LNCaP clone FGC (cell line): ENCODE data around the gene INPP5K.
"Not testable (repeated sequence)": the region's sequence is repeated elsewhere in the genome, so short reads cannot be mapped to it uniquely, and the experiment has no call there.

Experiments used
- DNase-seq: peaks from one replicate; pipeline ENCODE4 v3.0.0-alpha.2; 2011; ENCODE audit warnings: low read depth
- H3K4me3 ChIP-seq: 2 replicates; pipeline ENCODE4 v1.5.1; 2011; ENCODE audit warnings: mild to moderate bottlenecking, low read depth, low read length, control low read depth
- TF ChIP-seq, protein P1 (sequence below): IDR thresholded peaks from 2 replicates; pipeline ENCODE4 v1.5.1; 2012; ENCODE audit warnings: mild to moderate bottlenecking; ENCODE audit not compliant: control insufficient read depth, insufficient read depth; ENCODE audit errors: extremely low read depth

INPP5K gene

DNA sequence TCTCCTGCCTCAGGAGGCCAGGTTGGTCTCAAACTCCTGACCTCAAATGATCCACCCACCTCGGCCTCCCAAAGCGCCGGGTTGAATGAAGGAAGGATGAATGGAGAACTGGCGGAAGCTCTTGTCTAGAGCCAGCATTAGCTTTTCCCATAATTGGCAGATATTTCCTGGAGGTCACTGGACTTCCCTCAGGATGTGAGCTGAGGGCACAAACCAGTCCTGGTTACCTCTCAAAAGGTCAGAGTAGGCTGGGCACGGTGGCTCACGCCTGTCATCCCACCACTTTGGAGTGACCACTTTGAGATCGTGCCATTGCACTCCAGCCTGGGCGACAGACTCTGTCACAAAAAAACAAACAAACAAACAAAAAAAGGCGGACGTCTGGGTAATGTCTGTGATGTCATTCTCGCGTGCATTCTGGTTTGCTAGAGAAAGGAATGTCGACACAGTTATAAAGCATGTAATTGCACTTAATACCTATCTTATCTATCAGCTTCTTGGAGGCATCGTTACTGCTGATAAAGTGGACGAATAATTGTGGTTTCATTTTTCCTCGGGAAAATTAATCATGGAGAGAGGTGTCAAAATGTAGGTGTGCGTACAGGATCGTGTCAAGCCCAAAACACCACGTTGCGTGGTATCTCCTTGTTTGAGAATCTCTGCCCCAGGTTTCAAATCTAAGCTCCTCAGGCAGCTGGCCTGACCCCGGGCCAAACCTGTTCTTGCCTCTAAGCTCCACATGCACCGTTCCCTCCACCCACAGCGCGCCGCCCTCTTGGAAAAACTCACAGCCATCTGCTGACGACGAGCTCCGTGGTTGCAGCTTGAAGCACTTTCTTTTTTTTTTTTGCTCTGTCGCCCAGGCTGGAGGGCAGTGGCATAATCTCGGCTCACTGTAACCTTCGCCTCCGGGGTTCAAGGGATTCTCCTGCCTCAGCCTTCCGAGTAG is 54.0 kb downstream of the INPP5K start:
- DNase-seq: no peak
- H3K4me3 ChIP-seq: no peak overlapping the region
- TF ChIP-seq, protein P1, sequence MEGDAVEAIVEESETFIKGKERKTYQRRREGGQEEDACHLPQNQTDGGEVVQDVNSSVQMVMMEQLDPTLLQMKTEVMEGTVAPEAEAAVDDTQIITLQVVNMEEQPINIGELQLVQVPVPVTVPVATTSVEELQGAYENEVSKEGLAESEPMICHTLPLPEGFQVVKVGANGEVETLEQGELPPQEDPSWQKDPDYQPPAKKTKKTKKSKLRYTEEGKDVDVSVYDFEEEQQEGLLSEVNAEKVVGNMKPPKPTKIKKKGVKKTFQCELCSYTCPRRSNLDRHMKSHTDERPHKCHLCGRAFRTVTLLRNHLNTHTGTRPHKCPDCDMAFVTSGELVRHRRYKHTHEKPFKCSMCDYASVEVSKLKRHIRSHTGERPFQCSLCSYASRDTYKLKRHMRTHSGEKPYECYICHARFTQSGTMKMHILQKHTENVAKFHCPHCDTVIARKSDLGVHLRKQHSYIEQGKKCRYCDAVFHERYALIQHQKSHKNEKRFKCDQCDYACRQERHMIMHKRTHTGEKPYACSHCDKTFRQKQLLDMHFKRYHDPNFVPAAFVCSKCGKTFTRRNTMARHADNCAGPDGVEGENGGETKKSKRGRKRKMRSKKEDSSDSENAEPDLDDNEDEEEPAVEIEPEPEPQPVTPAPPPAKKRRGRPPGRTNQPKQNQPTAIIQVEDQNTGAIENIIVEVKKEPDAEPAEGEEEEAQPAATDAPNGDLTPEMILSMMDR: no peak

DNA sequence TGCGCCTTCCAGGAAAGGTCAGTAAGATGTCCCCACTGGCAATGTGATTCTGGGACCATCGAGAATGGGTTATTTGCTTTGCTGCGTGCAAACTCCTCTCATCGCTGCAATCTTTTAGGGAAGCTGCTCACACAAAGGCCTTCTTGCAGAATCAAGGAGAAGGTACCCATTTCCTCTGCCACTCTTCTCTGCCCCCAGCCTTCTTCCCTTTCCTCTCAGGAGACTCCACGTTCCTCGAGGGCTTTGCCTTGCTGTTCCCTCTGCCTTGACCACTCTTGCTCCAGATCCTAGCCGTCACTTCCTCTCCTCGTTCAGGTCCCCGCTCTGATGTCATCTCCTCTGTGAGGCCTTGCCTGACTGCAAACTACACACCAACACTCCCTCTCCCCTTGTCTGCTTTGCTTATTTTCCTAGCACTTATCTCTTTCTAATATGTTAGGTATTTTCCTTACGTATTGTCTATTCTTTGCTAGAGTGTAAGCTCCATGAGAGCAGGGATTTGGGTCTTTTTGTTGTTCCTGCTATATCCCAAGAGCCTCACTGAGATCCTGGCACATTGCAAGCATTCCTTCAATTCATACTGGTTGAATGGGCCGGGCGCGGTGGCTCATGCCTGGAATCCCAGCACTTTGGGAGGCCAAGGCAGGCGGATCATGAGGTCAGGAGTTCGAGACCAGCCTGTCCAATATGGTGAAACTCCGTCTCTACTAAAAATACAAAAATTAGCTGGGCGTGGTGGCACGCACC is 55.0 kb downstream of the INPP5K start:
- TF ChIP-seq, protein P1: no peak
- H3K4me3 ChIP-seq: no peak overlapping the region
- no peak for DNase-seq

DNA sequence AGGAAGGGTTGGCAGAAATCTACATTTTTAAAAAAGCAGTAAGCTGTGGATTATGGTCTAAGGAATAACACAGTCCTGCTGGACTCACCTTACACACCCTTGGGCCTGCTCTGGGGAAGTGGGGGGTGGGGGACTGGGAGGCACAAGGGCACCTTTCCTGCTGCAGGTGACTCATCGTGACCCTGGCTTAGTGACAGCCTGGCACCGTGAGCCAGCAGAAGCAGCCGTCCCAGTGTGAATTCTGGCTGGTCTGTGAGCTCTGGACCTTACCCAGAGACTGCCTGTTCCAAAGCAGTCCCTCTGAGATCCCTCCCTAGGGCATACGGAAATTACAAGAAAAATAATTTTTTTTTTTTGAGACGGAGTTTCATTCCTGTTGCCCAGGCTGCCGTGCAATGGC is 56.2 kb downstream of the INPP5K start:
- peak; percentile 87 for DNase-seq
- no peak overlapping the region for H3K4me3 ChIP-seq
- TF ChIP-seq, protein P1: no peak

DNA sequence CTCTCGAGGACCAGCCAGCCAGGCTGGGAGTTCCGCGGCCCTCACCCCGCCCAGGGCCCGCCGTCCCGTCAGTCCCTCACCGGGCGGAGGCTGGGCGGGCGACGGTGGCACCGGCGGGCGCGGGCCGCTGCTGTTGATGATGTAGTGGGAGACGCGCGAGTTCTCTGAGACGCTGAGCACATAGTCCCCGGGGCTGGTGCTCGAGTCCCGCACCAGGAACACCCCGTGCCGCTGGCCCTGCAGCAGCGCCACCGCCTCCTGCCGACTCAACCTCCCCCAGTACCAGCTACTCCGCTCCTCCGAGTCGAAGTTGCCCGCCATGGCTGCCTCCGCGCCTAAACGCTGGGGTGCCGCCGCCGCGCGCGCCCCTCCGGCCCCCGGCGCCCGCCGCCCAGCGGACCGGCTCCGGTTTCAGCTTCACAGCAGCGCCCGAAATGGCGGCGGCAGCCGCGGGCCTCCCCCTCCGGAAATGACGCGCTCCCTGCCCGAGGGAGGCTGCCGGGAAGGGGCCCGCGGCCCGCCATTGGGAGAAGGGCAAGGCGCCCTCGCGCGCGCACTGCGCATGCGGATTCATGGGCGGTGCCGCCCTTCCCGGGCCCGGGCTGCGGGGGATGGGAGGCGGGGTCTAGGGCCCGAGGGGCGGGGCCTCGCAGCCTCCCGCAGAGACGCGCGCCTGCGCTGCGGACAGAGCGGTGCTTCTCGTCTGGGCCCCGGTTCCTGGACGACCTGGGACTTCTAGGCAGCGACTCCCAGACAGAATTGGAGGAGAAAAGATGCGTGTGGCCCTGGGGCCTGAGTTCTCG is 60.4 kb downstream of the INPP5K start, which contains the start of gene CRK:
Gene CRK, minus strand, starts transcription at position 436 of the 803 bp plus-strand sequence. Its CDS starts 115 bp downstream, at position 321.
- peak within 1 kb of the TSS; percentile 89 for H3K4me3 ChIP-seq
- TF ChIP-seq, protein P1: no peak
- peak; percentile 69 for DNase-seq

DNA sequence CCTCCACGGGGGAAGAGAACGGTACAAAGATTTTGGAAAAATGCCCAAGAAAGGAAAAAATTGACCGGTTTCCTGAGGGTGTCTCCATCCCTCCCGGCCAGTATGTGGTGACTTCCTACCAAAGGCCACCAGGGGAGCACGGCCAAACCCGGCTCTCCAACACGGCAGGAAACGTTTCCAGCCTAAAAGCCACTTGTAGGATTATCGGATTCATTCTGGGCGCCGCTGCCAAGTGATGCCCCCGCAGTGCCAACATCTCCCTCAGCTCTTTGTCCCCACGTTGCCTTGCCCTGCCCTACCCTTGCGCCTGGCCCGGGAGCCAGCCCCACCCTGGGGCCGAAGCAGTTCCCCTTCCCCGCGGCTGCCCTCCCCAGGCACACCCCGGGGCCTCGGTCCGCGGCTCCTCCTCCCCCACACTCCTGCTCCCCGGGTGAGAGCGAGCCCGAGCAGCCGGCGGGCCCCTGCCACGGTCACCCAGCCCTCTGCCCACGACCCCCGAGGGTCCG is 61.1 kb downstream of the INPP5K start:
- peak; percentile 41 for DNase-seq
- H3K4me3 ChIP-seq: peak overlapping the region; percentile 89
- TF ChIP-seq, protein P1: peak; percentile 41

DNA sequence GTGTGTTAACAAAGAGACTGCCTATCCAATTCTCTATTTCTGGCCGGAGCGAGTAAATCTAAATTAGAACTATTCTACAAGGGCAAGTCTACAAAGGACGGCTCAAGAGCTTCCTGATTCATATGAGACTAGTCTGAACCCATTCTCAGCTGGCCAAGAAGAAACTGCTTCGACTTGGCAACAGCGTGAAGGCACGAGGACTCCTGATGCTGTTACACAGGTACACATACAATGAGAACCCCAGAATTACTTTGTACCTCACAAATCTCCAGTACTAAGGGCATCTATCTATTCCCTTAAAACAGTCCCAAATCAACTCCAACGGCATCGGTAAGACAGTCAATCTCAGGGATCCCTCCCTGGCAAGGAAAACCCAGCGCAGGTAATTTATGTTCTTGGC is 61.9 kb downstream of the INPP5K start:
- TF ChIP-seq, protein P1: no peak
- DNase-seq: no peak
- H3K4me3 ChIP-seq: peak overlapping the region; percentile 89

DNA sequence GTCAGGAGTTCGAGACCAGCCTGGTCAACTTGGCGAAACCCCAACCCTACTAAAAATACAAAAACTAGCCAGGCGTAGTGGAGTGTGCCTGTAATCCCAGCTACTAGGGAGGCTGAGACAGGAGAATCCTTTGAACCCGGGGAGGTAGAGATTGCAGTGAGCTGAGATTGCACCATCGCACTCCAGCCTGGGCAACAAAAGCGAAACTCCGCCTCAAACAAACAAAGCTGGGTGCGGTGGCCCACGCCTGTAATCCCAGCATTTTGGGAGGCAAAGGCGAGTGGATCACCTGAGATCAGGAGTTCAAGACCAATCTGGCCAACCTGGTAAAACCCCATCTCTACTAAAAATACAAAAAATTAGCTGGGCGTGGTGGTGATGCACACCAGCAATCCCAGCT is 62.7 kb downstream of the INPP5K start:
- not testable (repeated sequence) for DNase-seq, H3K4me3 ChIP-seq
